GM18868 (cell line): Measurements from ENCODE around the gene NXPE1.

Experiments used
- ATAC-seq: cut with Tn5 transposase; IDR thresholded peaks from one replicate; pipeline ENCODE4 v1.9.1; 2021; ENCODE audit warnings: mild to moderate bottlenecking, moderate library complexity; ENCODE audit not compliant: unreplicated experiment

Gene NXPE1

GRCh38 chr11:114563077-114563476 is 3.4 kb upstream of the NXPE1 start:
- no peak for ATAC-seq

GRCh38 chr11:114562166-114562916 is 2.7 kb upstream of the NXPE1 start:
- no peak for ATAC-seq

GRCh38 chr11:114556135-114556534 is 3.5 kb downstream of the NXPE1 start:
- no peak for ATAC-seq

GRCh38 chr11:114553642-114554041 is 6.0 kb downstream of the NXPE1 start:
- ATAC-seq, result no peak

- no peak for ATAC-seq
Observed at GRCh38 chr11:114551060-114551459, 8.6 kb downstream of the NXPE1 start.

DNA sequence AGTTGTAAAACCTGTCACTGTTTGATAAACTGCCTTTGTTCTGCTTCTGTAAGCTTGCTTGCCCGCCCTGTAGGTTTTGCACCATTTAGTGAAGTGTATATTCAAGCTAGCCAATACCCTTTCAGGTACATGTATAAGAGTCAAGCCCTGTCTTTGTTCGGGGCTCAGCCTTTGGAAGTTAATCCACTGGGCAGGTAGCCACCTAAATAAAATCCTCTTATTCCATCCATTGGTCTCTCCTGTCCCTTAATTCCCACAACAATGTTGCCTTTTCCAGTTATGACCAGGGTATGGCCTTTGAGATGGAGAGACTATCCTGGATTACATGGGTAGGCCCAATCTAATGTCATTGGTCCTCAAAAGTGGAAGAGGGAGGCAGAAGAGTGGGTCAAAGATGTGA is 34.0 kb downstream of the NXPE1 start:
- ATAC-seq, result no peak

DNA sequence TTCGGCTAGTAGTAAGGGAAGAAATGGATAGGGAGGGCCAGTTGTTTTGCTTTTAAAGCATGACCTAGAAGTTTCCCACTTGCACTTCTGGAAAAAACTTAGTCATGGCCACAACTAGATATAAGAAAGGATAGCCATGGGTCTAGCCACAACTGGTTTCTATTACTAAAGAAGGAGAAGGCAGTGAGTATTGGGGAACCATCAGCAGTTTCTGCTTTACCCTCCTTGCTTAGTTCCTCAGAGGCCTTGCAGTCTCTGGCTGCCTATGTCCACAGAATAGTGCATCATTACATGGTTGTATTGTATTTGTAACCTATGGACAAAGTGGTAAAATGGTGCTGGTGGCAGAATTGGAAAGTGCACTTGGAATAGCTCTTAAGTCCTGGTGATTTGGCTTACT is 35.6 kb downstream of the NXPE1 start:
- ATAC-seq, result no peak

DNA sequence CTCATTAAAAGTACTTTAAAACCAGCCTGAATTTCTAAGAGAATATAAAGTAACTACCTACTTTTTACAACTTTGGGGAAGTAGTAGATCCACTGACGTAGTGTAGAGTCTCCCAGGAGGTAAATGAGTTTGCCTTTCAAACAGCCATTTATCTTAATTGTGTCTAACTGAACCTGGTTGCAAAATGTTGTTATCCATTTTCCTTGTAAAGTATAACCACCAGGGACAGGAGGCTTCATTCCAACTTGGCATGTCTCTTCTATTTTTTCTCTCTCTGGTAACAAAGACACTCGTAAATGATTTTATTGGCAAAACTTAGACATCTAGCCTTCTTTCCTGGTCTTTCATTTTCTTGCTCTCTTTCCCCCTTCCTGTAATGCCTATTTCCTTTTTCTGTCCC is 36.9 kb downstream of the NXPE1 start:
- ATAC-seq, result no peak

GRCh38 chr11:114511538-114511937 is 48.1 kb downstream of the NXPE1 start:
- ATAC-seq, result no peak

DNA sequence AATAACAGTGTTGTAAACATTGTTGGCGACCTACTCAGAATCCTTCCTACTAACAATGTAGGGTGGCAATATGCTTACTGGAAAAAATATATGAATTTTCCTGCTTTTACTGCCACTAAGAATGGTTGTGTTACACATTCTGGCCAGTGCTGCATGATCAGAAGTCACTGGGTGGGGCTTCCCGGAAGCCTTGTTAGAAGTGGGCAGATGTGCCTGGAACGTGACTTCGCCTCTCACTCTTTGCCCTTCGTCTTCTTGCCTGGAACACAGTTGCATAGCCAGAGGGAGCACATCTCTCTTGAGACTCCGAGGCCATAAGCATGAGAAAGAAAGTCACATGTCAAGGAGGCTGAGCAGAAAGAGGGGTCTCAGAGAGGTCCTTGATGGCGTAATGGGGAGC is 48.6 kb downstream of the NXPE1 start:
- ATAC-seq, result no peak

GRCh38 chr11:114501901-114502300 is 57.8 kb downstream of the NXPE1 start:
- no peak for ATAC-seq

DNA sequence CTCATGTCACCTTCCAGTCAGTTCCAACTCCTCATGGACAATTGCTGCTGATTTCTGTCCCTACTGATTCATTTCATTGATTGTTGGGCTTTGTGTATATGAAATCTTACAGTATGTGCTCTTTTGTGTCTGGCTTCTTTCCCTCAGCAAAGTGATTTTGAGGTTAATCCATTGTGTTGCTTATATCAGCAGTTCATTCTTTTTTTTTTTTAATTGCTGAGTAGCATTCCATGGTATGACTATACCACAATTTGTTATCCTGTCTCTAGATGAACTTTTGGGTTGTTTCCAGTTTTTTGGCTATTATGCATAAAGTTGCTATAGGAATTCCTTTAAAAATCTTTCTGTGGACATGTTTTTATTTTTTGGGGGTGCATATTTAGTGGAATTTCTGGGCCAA is 59.9 kb downstream of the NXPE1 start:
- ATAC-seq, result no peak

- no peak for ATAC-seq
Observed at GRCh38 chr11:114496915-114497314, 62.8 kb downstream of the NXPE1 start.

GRCh38 chr11:114483929-114484328 is 75.8 kb downstream of the NXPE1 start:
- ATAC-seq, result no peak

- no peak for ATAC-seq
Observed at GRCh38 chr11:114482114-114482513, 77.6 kb downstream of the NXPE1 start.

DNA sequence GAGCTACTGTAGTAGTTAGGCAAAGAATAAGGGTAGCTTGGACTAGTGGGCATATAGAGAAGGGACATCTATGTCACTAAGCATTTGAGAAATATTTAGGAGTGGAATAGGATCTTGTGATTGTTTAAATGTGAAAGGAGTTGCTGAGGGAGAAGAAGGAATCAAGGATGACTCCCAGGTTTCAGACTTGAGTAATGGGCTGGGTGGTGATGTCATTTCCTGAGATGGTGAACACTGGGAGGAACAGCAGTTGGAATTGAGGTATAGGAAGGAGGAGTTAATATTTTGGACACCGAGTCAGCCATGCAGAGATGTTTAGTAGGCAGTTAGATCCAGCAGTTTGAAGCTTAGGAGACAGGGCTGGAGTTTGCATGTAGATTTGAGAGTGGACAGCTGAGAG is 80.3 kb downstream of the NXPE1 start:
- ATAC-seq, result no peak

GRCh38 chr11:114478768-114479167 is 80.9 kb downstream of the NXPE1 start:
- no peak for ATAC-seq

GRCh38 chr11:114478001-114478410 is 81.7 kb downstream of the NXPE1 start:
- no peak for ATAC-seq

GRCh38 chr11:114472661-114473060 is 87.0 kb downstream of the NXPE1 start:
- ATAC-seq, result no peak
